Superior temporal gyrus (tissue), 1 donor: Measurements from ENCODE around the gene IFFO2.
A peak's percentile ranks its signal among the peaks of the same experiment; 100 is the strongest.
"Not testable (repeated sequence)": the region's sequence is repeated elsewhere in the genome, so short reads cannot be mapped to it uniquely, and the experiment has no call there.

Experiments used
- DNase-seq: peaks from one replicate; pipeline ENCODE4 v3.0.0-alpha.2; 2016; ENCODE audit errors: extremely low spot score

IFFO2 gene

DNA sequence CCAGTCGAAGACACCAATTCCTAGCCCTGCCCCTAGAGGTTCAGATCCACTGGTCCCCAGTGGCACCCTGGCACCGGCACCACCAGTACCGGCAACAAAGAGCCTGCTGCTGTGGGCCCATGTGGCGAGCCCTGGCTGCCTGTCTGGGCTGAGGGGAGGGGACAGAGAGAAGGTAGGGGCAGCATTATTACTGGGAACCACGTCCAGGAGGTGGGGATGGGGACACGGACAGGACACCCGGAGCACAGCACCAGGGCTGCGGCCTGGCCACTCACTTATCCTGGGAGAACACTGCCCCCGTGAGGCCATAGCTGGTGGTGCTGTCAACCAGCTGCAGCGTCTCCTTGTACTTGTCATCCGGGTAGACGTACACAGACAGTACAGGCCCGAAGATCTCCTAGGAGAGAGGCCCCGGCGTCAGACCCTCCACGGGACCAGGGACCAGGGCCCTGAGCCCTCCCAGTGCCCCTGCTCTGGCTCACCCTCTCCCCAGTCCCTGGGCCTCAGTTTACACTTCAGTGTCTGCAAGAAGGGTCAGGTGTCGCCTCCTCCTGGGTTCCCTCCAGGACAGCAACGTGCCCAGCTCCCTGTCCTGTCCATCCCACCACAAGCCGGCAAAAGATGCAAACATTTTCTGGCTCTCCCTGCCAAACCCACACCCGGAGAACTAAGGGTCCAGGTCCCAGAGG lies 81.2 kb downstream of the IFFO2 start:
- DNase-seq, result peak; percentile 89

DNA sequence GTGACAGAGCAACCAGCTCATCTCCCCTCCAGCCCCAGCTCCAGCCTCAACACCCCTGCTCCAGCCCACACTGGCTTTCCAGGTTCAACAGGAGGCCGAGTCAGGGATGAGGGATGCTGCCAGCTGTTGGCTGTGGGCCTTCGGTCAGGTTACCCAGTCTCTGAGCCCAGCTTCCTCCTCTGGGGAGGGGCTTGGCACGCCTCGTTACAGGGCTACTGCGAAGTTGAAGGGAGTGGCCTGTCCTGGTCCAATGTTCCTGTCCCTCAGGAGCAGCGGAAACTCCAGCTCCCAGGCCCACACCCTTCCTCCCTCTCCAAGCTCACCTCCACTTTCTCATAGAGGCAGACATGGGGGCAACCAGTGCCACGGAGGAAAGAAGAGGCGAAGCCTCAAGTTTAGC lies 81.9 kb downstream of the IFFO2 start:
- no peak for DNase-seq

DNA sequence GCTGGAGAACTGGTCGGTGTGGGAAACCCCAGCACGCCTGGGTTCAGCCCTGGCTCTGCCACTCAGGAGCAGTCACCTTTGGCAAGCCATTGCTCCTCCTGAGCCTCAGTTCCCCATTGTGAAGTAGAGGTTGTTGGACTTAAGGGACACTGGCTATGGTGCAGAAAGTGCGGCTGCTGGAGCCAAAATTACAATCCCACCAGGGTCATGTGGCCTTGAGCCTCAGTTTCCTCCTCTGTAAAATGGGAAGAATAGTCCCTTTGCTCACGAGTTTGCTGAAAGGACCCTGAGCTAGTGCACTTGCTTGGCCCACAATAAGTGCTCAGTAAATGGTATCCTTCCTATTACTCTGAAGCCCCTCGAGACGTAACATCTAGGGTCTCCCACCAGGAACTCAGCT lies 82.4 kb downstream of the IFFO2 start:
- no peak for DNase-seq

DNA sequence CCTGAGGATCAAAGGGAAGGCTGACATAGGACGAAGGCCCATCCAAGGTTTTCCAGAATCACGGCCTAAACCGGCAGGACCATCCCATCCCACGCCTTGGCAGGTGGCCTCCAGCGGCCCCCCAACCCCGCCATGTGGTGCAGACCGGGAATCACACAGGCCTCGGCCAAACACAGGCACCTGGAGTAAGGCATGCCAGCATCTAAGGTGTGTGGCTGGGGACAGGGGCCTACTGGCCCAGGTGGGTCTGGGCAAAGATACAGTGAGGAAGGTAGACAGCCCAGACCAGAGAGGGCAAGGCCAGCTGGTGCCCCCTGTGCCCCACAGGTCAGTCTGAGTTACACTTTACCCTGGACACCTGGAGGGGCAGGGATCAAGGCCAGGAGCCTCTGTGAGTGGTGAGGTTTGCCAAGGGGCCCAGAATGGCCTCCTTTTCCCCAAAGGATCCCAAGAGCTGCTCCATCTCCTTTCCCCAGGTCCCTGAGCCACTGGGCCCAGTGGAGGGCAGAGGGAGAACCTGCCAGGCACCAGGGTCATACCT lies 84.3 kb downstream of the IFFO2 start:
- DNase-seq, result no peak

DNA sequence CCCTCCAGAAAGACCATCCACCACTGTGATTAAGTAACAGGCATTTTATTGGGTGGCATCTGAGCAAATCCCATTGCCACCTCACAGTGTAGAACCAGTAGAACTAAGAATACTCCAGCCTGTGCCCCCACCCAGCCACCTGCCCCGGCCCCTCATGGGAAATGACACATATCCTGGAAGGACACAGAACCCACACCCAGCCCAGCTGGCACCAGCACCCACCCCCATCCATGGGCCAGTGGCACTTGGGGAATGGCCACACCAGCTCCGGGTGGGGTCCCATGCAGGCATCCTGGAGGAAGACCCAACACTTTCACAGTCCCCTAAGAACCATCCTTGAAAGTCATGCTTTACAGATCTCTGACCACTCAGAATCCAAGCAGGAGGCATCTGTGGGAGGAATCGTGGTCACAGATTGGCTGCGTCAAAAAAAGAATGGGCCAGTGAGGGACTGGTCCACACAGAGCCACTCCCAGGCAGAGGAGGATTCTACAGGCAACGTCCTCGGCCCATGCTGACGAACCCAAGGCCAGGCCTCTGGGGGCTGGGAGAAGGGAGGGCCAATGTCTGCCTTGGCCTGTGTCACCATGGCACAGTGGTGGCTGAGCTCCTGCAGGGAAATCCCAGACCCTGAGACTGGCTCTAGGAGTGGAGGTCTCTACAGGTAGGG lies 84.9 kb downstream of the IFFO2 start:
- DNase-seq, result no peak

DNA sequence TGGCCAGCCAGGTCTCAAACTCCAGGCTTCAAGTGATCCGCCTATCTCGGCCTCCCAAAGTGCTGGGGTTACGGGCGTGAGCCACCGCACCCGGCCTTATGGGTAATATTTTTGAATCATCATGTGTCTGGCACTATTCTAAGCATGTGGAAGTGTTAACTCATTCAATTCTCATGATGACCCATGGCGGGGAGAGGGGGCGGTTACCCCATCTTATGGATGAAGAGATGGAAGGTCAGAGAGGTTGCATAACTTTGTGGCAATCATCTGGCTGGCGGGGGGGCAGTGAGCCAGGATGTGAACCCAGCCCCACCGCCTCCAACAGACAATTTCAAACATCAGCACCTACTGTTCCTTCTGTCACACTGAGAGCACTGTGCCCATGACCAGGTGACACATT lies 85.5 kb downstream of the IFFO2 start:
- DNase-seq, result no peak

DNA sequence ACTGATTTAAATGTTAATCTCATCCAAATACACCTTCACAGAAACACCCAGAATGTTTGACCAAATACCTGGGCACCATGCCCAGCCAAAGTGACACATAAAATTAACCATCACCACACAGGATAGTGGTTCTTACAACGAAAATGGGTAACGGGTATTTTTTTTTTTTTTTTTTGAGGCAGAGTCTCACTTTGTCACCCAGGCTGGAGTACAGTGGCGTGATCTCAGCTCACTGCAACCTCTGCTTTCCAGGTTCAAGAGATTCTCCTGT lies 85.9 kb downstream of the IFFO2 start:
- not testable (repeated sequence) for DNase-seq

DNA sequence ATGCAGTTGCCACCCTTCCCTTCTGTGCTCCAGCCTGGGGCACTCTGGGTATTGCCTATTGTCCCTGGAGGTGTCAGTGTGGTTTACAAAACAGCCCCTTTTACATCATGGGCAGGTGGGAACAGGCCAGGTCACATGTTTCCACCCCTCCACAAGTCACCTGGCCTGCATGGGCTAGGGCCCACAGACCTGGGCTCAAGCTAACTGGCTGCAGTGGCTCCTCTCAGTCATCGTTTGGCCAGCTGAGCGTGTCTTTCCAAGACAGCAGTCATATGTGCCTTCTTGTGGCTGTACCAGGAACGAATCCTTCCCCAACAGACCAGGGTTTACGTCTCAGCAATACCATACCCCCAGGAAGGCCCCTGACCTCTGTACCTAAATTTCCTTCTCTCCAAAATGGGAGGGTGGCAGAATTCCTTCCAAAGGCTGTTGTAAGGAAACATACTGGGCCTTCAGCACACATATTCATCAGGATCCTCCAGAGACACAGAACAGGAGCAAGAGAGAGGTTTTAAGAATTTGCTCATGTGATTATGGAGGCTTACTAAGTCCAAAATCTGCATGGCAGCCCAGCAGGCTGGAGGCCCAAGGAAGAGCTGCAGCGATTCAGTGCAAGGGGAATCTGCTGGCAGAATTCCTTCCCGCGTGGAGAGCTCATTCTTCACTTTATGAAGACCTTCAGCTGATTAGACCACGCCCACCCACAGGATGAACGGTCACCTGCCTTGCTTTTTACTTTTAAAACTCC lies 86.5 kb downstream of the IFFO2 start:
- no peak for DNase-seq

DNA sequence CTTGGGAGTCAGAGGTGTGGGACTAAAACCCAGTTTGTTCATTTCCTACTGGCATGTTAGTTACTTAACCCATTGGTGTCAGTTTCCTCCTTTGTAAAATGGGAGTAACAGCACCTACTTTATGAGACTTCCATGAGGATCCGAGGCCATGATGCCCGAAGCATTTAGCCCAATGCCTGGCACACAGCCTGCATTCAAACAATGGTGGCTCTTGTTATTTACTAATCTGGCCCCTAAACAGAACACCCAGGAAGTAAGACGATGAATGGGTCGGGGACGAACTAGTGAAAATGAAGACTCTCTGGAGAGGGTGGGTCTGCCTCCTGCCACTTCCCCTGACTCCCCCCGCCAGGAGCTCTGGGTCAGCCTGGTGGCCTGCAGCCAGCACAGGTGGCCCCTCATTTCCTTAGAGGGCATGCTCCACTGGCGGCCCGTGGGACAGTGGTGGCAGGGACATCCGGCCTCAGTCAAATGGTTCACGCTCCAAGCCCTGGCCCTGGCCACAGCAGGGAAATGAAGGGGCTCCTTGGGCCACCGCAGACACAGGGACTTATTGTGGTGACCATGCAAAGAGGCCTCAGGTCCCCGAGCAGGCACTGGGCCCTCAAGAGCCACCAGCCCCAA lies 87.6 kb downstream of the IFFO2 start:
- peak; percentile 39 for DNase-seq

DNA sequence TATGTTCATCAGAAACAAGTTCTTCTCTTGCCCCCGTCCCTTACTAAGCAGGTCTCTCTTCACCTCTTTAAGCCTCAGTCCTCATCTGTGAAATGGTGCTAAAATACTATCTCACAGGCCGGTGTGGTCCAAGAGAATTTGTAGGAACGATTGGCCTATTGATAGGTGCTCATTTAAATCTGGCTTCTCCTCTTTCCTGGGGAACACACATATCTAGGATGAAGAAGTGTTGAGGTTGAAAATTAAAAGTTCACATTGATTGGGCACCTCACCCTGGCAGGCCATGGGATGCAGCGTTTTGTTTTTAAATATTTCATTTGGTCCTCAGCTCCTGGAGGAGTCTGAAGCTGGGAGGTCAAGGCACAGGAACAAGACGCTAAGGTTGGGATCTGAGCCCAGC lies 88.1 kb downstream of the IFFO2 start:
- DNase-seq, result no peak

DNA sequence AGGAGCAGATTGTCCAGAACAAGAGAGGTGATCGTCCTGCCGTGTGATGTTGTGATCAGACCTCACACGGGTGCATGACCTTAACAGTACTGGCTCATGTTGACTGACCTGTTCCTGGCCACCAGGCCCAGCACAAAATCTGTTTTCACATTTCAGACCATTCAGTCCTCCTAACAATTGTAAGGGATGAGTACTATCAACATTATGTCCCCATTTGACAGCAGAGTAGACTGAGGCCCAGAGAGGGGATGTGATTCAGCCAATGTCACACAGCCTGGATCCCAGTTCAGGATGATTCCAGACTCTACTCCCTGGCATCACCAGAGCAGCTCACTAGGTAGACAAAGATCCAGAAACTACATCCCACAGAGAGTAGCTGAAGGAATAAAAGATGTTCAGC lies 89.6 kb downstream of the IFFO2 start:
- no peak for DNase-seq

DNA sequence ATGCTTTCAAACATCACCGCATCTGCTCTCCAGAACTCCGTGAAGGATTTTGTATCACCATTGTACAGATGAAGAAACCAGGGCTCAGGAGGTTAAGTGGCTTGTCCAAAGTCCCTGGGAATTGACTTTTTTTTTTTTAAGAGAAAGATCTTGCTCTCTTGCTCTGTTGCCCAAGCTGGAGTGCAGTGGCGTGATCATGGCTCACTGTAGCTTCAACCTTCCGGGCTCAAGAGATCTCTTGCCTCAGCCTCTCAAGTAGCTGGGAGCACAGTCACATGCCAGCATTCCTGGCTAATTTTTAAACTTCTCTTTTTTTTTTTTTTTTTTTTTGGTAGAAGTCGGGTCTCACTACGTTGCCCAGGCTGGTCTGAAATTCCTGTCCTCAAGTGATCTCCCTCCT lies 90.2 kb downstream of the IFFO2 start:
- DNase-seq, result no peak

DNA sequence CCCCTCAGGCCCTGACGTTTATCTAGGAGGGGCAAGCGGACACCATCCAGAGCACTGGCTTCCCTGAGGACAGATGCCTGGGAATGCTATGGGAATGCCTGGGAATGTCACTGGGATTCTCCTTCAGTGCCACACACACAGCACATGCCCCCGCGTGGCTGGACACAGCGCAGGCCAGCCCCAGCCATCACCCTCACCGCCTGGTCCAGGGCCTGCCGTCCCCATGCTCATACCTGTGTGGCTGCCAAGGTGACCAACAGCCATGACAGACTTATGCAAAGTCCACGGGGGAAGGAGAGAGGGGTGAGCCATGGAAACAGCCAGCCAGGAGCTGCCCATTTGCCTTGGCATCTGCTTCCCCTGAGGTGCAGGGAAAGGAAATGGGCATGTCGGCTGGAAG lies 91.3 kb downstream of the IFFO2 start:
- DNase-seq, result no peak

DNA sequence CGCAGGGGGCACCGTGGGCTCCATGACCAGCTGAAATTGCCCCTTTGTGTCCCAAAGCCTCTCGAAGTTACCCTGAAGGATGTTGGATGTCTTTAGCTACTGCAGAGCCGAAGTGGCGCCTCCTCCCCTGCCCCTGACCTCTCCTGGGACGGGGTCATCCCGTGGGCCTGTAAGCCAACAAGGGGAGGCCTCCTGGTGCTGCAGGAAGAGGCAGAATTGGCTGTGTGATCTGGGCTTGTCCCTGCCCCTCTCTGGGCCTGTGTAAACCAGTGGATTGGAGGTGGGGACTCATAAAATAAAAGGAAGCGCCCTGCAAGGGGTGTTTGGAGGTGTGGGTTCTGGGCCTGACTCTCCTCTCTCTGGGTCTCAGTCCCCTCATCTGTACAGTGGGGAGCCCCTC lies 94.9 kb downstream of the IFFO2 start:
- no peak for DNase-seq

DNA sequence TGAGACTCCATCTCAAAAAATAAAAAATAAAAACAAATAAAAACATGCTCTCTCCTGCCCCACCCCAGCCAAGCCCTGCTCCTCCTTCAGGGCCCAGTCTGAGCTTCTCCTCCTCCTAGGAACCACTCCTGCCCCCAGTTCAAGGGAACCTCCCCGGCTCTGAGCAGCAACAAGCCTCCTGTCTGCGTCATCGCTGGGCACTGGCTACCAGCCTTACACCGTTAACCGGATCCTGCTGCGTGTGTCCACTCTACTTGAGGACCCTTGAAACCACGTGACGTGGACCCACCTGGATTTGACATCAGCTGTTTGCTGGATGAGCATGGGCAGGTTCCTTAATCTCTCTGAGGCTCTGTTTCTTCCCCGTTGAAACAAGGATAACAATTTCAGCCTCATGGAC lies 95.4 kb downstream of the IFFO2 start:
- DNase-seq, result no peak

DNA sequence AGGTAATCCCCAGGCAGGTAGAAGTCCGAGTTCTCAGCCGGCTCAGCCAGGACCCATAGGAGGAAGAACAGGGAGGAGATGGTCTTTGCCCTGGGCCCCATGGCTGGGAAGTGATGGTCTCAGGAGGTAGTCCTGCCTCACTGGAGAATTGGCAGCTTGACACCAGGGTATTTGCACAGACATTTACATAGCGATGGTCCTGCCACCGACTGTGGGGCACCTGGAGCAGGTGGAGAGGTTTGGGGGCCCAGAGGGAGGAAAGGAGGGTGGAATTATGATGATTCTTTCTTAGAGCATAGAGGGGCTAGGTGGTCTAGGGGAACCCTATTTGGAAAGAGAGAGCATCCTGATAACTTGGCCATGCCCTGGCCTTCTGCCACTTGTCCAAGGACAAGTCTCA lies 96.9 kb downstream of the IFFO2 start, which contains the start of gene TAS1R2:
Gene TAS1R2 (minus strand): TSS at position 101 of the 400 bp plus-strand sequence. CDS start 0 bp downstream, at position 101.
- no peak for DNase-seq

DNA sequence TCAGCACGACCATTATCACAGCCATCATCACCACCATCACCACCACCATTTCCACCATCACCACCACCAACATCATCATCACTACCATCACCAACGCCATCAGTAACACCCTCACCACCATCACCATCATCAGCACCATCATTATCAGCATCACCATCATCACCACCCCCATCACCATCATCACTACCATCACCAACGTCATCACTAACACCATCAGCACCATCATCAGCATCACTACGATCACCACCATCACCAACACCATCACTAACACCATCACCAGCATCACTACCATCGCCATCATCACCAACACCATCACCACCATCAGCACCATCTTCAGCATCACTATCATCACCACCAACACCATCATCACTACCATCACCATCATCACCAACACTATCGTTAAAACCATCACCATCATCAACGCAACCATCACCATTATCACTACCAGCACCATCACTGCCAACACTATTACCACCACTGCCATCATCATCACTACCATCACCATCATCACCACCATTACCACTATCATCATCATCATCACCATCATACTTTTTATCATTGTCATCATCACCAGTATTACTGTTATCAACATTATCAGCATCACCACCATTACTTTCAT lies 98.3 kb downstream of the IFFO2 start:
- no peak for DNase-seq

DNA sequence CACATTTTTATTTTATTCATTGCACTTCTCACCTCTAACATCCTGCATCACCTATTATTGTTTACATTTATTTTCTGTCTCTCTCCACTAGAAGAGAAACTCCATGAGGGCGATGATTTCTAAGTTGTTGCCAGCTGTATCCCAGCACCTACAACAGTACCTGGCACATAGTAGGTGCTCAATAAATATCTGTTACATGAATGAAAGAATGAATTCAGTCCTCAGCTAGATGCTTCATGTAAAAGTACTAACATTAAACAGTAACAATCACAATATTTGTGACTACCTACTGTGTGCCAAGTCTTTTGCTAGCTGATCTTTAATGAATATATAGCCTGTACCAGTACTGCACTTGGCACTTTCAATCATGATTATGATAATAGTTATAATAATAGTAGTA lies 100.0 kb downstream of the IFFO2 start:
- no peak for DNase-seq

DNA sequence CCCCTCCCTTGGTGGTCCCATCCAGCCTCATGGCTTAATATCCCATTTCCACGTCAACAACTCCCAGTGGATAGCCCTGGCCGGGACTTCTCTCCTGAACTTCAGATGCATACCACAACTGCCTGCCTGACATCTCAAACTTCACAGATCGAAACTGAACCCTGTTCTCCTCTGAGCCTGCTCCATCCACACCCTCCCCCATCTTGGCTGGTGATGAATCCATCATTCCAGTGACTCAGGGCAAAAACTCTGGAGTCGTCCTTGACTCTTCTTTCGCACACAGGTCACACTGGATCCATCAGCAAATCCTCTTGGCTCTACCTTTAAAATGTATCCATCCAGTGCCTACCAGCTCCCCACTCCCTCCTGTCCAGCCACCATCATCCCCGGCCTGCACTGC lies 100.9 kb downstream of the IFFO2 start:
- DNase-seq, result no peak

DNA sequence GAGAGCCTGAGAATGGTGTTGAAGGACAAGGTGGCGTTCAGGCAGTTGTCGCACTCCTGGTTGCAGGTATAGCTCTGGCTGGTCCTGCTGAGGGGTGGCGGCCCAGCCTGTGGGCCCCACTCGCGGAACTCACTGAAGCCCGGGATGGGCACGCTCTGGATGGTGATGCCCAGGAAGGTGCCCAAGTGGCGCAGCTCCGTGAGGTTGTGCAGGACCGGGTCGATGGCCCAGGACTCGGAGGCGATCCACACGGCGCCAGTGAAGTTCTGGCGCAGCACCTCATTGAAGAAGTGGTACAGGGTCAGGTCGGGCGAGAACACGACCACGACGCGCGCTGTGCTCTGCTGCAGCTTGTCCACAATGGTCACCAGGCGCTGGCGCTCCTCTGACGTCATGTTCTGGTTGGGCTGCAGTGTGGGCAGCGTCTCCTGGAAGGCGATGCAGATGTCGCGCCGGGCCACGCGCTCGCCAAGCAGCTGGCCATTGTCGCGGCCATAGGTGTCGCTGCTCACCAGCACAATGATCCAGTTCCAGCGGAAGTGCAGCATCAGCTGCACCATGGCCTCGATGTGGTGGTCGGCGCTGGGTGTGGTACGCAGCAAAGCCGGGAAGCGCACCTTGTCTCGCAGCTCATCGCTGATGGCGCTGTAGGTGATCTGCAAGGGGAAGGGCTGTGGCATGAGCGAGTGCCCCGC lies 102.0 kb downstream of the IFFO2 start:
- no peak for DNase-seq
